Effector memory CD8-positive, alpha-beta T cell (primary cell): ENCODE measurements around the gene HOXD11.
A peak's percentile ranks its signal among the peaks of the same experiment; 100 is the strongest.

Experiments used
- ATAC-seq: fragments of 150-1000 bp; cut with Tn5 transposase; replicated peaks from 2 replicates; pipeline ENCODE4 v1.10.0; 2021; ENCODE audit warnings: mild to moderate bottlenecking, moderate library complexity
- DNase-seq, 3 experiments: peaks; one replicate each; pipeline ENCODE4 v3.0.0; 2021
- H3K27ac Mint-ChIP-seq, 2 donors: one replicate each; pipeline ENCODE4 v1.8.0; 2022; ENCODE audit warnings: mild to moderate bottlenecking in 2 of 2, mixed read lengths in 2 of 2, moderate library complexity in 2 of 2
- H3K27me3 Mint-ChIP-seq, 2 donors: one replicate each; pipeline ENCODE4 v1.8.0; 2022; ENCODE audit warnings: mixed read lengths in 2 of 2
- H3K36me3 Mint-ChIP-seq: one replicate; pipeline ENCODE4 v1.8.0; 2022; ENCODE audit warnings: mild to moderate bottlenecking, moderate library complexity, mixed read lengths; ENCODE audit not compliant: insufficient read depth
- H3K4me1 Mint-ChIP-seq, 2 donors: one replicate each; pipeline ENCODE4 v1.8.0; 2022; ENCODE audit warnings: low read depth in 2 of 2, mixed read lengths in 2 of 2
- H3K4me3 Mint-ChIP-seq, 2 donors: one replicate each; pipeline ENCODE4 v1.8.0; 2022; ENCODE audit warnings: mild to moderate bottlenecking in 2 of 2, mixed read lengths in 2 of 2, moderate library complexity in 2 of 2
- H3K9me3 Mint-ChIP-seq, 2 donors: one replicate each; pipeline ENCODE4 v1.8.0; 2022; ENCODE audit warnings: mixed read lengths in 2 of 2

HOXD11 gene

DNA sequence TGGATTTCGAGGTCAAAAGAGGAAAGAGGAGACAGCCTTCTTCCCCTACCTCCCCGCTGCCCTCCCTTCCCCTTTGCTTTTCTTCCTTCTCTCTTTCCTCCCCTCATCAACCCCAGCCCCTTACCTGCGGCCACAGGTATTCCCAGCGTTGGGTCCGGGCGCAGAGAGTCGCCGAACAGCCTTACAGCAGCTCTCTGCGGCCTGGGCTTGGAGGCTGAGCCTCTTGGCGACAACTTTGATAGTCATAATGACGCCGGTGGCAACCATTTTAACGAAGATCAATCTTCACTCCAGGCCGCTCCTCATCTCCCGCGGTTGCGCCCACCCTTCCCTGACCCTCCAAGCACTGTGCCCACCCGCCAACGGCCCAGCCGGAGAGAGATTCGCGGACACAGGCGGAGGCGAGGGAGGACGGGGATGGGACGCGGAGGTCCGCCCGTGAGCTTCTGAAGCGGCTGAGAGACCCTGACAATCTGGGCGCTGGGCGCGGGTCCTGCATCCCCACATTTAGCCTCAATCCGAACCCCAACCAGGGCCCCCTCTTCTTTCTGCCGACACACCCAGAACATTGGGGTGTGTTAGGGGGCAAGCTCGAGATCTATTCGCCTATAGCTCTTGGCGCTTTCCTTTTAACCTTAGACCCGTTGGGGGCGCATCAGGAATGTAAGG, 21.8 kb upstream of the HOXD11 start:
- ATAC-seq (no peak), DNase-seq (no peak)
- Mint-ChIP-seq H3K4me1 (peaks cover 4 to 9% of the 10 kb centered on the region in 2 donors), H3K9me3 (no peaks in the 10 kb centered on the region), H3K36me3 (peaks cover 75% of the 10 kb centered on the region), H3K27me3 (peaks cover 89 to 96% of the 10 kb centered on the region in 2 donors), H3K4me3 (no peak overlapping the region), H3K27ac (peak overlapping the region in 1 of 2 donors; percentile 95)

DNA sequence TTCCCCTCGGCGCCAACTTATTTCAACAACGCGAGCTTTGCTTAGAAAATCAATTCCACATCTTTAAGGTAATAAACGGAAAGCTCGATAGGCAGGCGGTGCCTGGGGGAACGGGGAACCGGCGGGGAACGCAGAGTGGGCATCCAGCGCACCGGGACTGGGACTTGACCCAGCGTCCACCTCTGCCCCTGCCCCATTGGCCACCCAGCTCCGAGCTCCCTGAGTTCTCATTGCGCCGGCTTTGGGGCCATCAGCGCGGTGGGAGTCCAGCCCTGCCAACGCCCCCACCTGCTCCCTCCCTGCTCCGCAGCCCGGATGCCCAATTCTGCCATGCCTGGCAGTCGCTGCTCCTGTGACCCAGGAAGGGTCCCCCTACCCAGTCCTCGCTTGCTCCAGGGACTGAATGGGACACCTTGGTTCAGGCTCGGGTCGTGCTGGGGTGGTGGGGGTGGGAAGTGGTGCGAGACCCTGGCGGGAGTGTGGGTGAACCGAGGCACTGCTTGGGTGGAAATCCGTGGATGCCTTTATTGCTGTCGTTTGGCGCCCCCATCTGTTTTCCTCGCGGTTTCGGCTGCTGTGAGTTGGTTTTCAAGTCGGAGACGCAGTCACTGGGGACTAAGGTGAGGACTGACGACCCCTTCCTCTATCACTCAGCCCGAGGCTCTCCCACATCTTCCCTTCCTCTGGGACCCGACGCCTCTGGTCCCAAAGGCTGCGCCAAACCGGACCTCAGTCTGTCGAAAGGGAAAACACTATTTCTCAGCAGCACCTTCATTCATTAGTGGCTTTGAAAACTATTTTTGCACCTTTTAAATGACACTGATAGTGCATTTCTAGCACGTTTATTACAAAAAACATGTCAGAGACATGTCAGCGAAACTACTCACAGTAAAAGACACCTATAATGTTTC, 21.0 kb upstream of the HOXD11 start:
- H3K27me3 Mint-ChIP-seq: peaks cover 90 to 100% of the 10 kb centered on the region in 2 donors

GRCh38 chr2:176087330-176088047, 19.6 kb upstream of the HOXD11 start:
- Mint-ChIP-seq H3K4me1 (peaks cover 9 to 13% of the 10 kb centered on the region in 2 donors), H3K9me3 (no peaks in the 10 kb centered on the region), H3K27me3 (peaks cover 89 to 99% of the 10 kb centered on the region in 2 donors), H3K4me3 (peak overlapping the region in 1 of 2 donors; percentile 27), H3K27ac (no peak overlapping the region), H3K36me3 (peaks cover 62% of the 10 kb centered on the region)
- ATAC-seq (no peak), DNase-seq (no peak)

More for the DNA sequence above, 21.0 kb upstream of the HOXD11 start:
- Mint-ChIP-seq H3K27ac (peak overlapping the region in 1 of 2 donors; percentile 95), H3K4me3 (no peak overlapping the region), H3K4me1 (peaks cover 4 to 9% of the 10 kb centered on the region in 2 donors), H3K36me3 (peaks cover 66% of the 10 kb centered on the region), H3K9me3 (no peaks in the 10 kb centered on the region)
- ATAC-seq: no peak
- no peak for DNase-seq

GRCh38 chr2:176088048-176088936, 18.8 kb upstream of the HOXD11 start:
- Mint-ChIP-seq H3K27ac (no peak overlapping the region), H3K27me3 (peaks cover 84 to 96% of the 10 kb centered on the region in 2 donors), H3K9me3 (no peaks in the 10 kb centered on the region), H3K4me1 (peaks cover 12 to 15% of the 10 kb centered on the region in 2 donors), H3K4me3 (peak overlapping the region; percentile 27 to 60), H3K36me3 (peaks cover 57% of the 10 kb centered on the region)
- DNase-seq: no peak
- no peak for ATAC-seq

DNA sequence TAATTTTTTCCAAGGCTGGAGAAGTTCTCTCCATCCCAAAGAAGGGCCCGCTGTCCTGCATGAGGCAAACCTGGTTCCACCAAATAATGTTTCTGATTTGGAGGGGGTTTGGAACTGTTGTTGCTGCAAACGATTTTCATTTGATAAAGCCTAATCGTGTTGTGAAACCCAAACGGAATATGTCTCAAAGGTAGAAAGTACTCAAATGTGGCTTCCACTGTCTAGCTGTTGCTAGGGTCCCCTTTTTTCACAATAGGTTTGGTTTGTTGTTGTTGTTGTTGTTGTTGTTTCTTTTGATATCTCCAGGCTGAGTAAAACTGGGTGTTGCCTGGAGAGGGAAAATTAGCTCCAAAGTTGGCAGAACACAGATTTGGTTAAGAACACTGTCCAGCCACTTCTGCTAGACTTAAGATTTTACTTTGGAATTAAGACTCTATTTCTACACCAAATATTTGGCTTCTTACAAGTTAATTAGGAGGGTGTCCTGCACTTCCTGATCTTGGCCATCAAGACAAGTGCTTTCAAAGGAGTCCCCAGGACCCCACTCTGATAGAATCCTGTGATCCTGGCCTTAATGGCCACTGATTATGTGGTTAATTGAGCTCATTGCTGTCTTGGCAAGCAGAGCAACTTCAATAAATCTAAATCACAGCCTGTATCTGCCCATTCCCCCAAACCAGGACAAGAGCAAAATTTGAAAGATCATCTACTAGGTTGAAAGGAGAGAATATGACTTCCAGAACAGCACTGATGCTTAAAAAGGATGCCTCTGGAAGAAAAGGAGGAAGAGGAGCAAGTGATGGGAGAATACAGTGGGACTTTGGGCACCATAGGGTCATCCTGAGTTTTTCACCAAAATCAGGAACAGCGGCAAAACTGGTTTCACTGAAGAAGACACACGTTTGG, 17.9 kb upstream of the HOXD11 start:
- peaks cover 14 to 17% of the 10 kb centered on the region in 2 donors for H3K4me1 Mint-ChIP-seq
- no peak overlapping the region for H3K4me3 Mint-ChIP-seq
- H3K27ac Mint-ChIP-seq: no peak overlapping the region
- peaks cover 55% of the 10 kb centered on the region for H3K36me3 Mint-ChIP-seq
- H3K9me3 Mint-ChIP-seq: no peaks in the 10 kb centered on the region
- no peak for ATAC-seq
- H3K27me3 Mint-ChIP-seq: peaks cover 84 to 96% of the 10 kb centered on the region in 2 donors
- no peak for DNase-seq

- Mint-ChIP-seq H3K27me3 (peaks cover 84 to 96% of the 10 kb centered on the region in 2 donors), H3K4me3 (no peak overlapping the region), H3K27ac (no peak overlapping the region), H3K9me3 (no peaks in the 10 kb centered on the region), H3K4me1 (peaks cover 14 to 17% of the 10 kb centered on the region in 2 donors), H3K36me3 (peaks cover 47% of the 10 kb centered on the region)
- DNase-seq: no peak
- ATAC-seq: no peak
These were observed 17.2 kb upstream of the HOXD11 start for GRCh38 chr2:176089843-176090395.

- ATAC-seq: no peak
- H3K27ac Mint-ChIP-seq: no peak overlapping the region
- H3K9me3 Mint-ChIP-seq: no peaks in the 10 kb centered on the region
These were observed 16.2 kb upstream of the HOXD11 start for GRCh38 chr2:176090862-176091261.

GRCh38 chr2:176091329-176092258, 15.5 kb upstream of the HOXD11 start:
- Mint-ChIP-seq H3K4me1 (peaks cover 16% of the 10 kb centered on the region in 2 donors), H3K9me3 (no peaks in the 10 kb centered on the region), H3K27ac (peak overlapping the region; percentile 38 to 73), H3K4me3 (peak overlapping the region; percentile 54 to 64), H3K27me3 (peaks cover 87 to 96% of the 10 kb centered on the region in 2 donors), H3K36me3 (peaks cover 34% of the 10 kb centered on the region)
- no peak for DNase-seq
- ATAC-seq: no peak

More at GRCh38 chr2:176090862-176091261, 16.2 kb upstream of the HOXD11 start:
- no peak for DNase-seq
- Mint-ChIP-seq H3K27me3 (peaks cover 86 to 96% of the 10 kb centered on the region in 2 donors), H3K36me3 (peaks cover 40% of the 10 kb centered on the region), H3K4me3 (no peak overlapping the region), H3K4me1 (peaks cover 14 to 17% of the 10 kb centered on the region in 2 donors)

DNA sequence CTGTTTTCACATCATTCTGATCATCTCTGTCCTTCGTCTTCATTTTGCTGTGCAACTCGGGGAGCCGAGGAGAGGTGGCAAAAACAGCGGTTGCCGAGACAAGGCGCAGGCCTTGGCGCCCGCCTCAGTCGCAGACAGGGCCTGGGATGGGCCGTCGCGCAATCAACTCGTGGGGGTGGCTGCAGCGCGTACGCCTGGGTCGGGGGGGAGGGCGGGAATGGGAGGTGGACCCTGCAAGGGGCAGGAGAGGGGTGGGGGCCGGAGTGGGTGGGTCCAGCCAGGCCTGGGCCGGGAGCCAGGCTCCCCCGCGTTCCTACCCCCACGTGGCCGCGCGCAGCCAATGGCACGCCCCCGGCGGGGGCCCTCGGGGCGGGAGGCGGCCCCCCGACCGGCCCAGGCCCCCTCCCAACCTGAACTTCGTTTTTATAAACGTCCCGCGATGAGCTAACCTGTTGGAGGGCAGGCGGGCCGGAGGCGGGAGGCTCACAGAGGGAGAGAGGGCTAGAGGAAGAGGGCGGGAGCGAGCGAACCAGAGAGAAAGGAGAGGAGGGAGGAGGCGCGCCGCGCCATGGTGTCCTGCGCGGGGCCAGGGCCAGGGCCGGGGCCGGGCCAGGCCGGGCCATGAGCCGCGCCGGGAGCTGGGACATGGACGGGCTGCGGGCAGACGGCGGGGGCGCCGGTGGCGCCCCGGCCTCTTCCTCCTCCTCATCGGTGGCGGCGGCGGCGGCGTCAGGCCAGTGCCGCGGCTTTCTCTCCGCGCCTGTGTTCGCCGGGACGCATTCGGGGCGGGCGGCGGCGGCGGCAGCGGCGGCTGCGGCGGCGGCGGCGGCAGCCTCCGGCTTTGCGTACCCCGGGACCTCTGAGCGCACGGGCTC, 14.6 kb upstream of the HOXD11 start, which contains the start of gene HOXD13:
Gene HOXD13, plus strand, starts transcription at position 452 of the 875 bp plus-strand sequence. Its CDS starts 170 bp downstream, at position 622.
- ATAC-seq: no peak
- H3K4me1 Mint-ChIP-seq: peaks cover 24% of the 10 kb centered on the region in 2 donors
- no peaks in the 10 kb centered on the region for H3K9me3 Mint-ChIP-seq
- H3K27ac Mint-ChIP-seq: peak within 1 kb of the TSS; percentile 38 to 73
- H3K36me3 Mint-ChIP-seq: peaks cover 31% of the 10 kb centered on the region
- peaks cover 87 to 96% of the 10 kb centered on the region in 2 donors for H3K27me3 Mint-ChIP-seq
- DNase-seq: no peak
- H3K4me3 Mint-ChIP-seq: peak within 1 kb of the TSS; percentile 54 to 64
